ENCODE measurements around the gene ADORA3.

DNA sequence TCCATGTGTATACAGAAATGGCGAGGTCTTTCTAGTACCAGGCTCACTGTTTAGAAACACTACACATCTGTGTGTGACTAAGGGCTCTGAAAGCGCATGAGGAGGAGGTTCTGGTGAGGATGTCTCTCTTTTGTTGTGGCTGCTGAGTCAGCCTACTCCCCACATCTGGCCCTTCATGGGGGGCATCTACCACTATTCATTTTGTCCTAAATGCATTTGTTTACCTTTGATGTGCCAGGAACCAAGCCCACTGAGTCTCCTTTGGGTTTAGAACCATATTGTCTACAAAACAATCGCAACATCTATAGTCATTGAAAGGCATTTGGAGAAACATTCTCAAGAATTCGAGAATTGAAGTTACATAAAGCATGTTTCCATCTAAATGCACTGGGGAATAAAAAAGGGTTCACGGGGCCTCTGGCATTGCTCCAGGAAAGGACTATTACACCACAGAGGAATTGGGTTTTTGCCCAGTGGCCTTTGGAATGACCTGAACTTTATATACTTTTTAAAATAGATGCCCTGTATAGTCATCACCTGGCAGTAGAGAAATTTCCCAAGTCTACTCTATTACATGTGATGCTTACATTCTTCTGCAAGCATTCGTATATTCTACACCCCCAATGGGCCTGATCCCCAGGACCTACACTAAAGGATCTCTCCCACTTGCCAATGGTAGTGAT lies 35.1 kb upstream of the ADORA3 start:
- TF ChIP-seq, protein P1, sequence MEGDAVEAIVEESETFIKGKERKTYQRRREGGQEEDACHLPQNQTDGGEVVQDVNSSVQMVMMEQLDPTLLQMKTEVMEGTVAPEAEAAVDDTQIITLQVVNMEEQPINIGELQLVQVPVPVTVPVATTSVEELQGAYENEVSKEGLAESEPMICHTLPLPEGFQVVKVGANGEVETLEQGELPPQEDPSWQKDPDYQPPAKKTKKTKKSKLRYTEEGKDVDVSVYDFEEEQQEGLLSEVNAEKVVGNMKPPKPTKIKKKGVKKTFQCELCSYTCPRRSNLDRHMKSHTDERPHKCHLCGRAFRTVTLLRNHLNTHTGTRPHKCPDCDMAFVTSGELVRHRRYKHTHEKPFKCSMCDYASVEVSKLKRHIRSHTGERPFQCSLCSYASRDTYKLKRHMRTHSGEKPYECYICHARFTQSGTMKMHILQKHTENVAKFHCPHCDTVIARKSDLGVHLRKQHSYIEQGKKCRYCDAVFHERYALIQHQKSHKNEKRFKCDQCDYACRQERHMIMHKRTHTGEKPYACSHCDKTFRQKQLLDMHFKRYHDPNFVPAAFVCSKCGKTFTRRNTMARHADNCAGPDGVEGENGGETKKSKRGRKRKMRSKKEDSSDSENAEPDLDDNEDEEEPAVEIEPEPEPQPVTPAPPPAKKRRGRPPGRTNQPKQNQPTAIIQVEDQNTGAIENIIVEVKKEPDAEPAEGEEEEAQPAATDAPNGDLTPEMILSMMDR (IDR thresholded peaks at IDR 0.05; ENCODE audit: insufficient read depth, low read length): no peak
- TF ChIP-seq, protein P2, sequence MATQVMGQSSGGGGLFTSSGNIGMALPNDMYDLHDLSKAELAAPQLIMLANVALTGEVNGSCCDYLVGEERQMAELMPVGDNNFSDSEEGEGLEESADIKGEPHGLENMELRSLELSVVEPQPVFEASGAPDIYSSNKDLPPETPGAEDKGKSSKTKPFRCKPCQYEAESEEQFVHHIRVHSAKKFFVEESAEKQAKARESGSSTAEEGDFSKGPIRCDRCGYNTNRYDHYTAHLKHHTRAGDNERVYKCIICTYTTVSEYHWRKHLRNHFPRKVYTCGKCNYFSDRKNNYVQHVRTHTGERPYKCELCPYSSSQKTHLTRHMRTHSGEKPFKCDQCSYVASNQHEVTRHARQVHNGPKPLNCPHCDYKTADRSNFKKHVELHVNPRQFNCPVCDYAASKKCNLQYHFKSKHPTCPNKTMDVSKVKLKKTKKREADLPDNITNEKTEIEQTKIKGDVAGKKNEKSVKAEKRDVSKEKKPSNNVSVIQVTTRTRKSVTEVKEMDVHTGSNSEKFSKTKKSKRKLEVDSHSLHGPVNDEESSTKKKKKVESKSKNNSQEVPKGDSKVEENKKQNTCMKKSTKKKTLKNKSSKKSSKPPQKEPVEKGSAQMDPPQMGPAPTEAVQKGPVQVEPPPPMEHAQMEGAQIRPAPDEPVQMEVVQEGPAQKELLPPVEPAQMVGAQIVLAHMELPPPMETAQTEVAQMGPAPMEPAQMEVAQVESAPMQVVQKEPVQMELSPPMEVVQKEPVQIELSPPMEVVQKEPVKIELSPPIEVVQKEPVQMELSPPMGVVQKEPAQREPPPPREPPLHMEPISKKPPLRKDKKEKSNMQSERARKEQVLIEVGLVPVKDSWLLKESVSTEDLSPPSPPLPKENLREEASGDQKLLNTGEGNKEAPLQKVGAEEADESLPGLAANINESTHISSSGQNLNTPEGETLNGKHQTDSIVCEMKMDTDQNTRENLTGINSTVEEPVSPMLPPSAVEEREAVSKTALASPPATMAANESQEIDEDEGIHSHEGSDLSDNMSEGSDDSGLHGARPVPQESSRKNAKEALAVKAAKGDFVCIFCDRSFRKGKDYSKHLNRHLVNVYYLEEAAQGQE (IDR thresholded peaks at IDR 0.05; ENCODE audit: insufficient replicate concordance, low read depth): no peak
- TF ChIP-seq POLR2AphosphoS5 (IDR thresholded peaks at IDR 0.05; ENCODE audit: low read depth): no peak

Data from HL-60 (cell line).